Measurements from ENCODE around the gene PDE6A. TPM values are rescaled to one million over a fixed set of nuclear protein-coding genes. Genes with fewer than 3 reads are reported as not detected.
A peak's percentile ranks its signal among the peaks of the same experiment; 100 is the strongest.

PDE6A gene
- total and polyA plus RNA-seq, 9 of the 15 experiments (the other 6 are each of a cell fraction or from before 2014, with no cell fraction given), result 0.01 to 0.04 (median 0.01) TPM; not detected in 6

- TF ChIP-seq CEBPG (CRISPR knock-in tag; IDR thresholded peaks at IDR 0.05) (no peak), CEBPG (tag; conservative IDR thresholded peaks at IDR 0.05 in 1 of 2, IDR thresholded peaks at IDR 0.05 in 1 of 2) (no peak), SRSF1 (IDR thresholded peaks at IDR 0.05; ENCODE audit: low read depth, low read length) (no peak), ZNF140 (CRISPR knock-in tag; IDR thresholded peaks at IDR 0.05) (no peak), ILF3 (IDR thresholded peaks at IDR 0.05; ENCODE audit: borderline replicate concordance) (no peak), MNT (conservative IDR thresholded peaks at IDR 0.05) (peak in 1 of 2 experiments; percentile 53; a peak in 2 of 4 replicates), GTF2A2 (tag; IDR thresholded peaks at IDR 0.05) (no peak), COPS2 (conservative IDR thresholded peaks at IDR 0.05) (no peak), ZNF253 (CRISPR knock-in tag; conservative IDR thresholded peaks at IDR 0.05) (no peak), PML (IDR thresholded peaks at IDR 0.05; ENCODE audit: low read length) (no peak), RBM39 (optimal IDR thresholded peaks at IDR 0.05; ENCODE audit: low read depth, low read length) (no peak), SRSF3 (IDR thresholded peaks at IDR 0.05; ENCODE audit: insufficient read depth, low read length) (no peak), LARP7 (IDR thresholded peaks at IDR 0.05) (no peak), MEF2A (IDR thresholded peaks at IDR 0.05; ENCODE audit: control insufficient read depth, low read depth, low read length) (no peak), ZNF431 (CRISPR knock-in tag; IDR thresholded peaks at IDR 0.05) (no peak), ELF1 (tag; IDR thresholded peaks at IDR 0.05) (no peak), NFATC3 (IDR thresholded peaks at IDR 0.05) (no peak), GATAD2A (IDR thresholded peaks at IDR 0.05) (no peak)
- TF ChIP-seq, protein P1, sequence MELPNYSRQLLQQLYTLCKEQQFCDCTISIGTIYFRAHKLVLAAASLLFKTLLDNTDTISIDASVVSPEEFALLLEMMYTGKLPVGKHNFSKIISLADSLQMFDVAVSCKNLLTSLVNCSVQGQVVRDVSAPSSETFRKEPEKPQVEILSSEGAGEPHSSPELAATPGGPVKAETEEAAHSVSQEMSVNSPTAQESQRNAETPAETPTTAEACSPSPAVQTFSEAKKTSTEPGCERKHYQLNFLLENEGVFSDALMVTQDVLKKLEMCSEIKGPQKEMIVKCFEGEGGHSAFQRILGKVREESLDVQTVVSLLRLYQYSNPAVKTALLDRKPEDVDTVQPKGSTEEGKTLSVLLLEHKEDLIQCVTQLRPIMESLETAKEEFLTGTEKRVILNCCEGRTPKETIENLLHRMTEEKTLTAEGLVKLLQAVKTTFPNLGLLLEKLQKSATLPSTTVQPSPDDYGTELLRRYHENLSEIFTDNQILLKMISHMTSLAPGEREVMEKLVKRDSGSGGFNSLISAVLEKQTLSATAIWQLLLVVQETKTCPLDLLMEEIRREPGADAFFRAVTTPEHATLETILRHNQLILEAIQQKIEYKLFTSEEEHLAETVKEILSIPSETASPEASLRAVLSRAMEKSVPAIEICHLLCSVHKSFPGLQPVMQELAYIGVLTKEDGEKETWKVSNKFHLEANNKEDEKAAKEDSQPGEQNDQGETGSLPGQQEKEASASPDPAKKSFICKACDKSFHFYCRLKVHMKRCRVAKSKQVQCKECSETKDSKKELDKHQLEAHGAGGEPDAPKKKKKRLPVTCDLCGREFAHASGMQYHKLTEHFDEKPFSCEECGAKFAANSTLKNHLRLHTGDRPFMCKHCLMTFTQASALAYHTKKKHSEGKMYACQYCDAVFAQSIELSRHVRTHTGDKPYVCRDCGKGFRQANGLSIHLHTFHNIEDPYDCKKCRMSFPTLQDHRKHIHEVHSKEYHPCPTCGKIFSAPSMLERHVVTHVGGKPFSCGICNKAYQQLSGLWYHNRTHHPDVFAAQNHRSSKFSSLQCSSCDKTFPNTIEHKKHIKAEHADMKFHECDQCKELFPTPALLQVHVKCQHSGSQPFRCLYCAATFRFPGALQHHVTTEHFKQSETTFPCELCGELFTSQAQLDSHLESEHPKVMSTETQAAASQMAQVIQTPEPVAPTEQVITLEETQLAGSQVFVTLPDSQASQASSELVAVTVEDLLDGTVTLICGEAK (IDR thresholded peaks at IDR 0.05), result no peak
- TF ChIP-seq, protein P1 (CRISPR knock-in tag; IDR thresholded peaks at IDR 0.05), result no peak
Measured at GRCh38 chr5:149930749-149931574, 13.6 kb downstream of the PDE6A start (continued).
